Stimulated activated CD4-positive, alpha-beta T cell treated with anti-CD3 and anti-CD28 coated beads, Interleukin-15, amount 100 ng/mL, for 24 hours (primary cell): ENCODE data around the gene TMEM80.
A peak's percentile ranks its signal among the peaks of the same experiment; 100 is the strongest.
"Not testable (repeated sequence)": the region's sequence is repeated elsewhere in the genome, so short reads cannot be mapped to it uniquely, and the experiment has no call there.

Experiments
- DNase-seq: peaks from one replicate; pipeline ENCODE4 v3.0.0-alpha.2; 2020

Gene TMEM80

DNA sequence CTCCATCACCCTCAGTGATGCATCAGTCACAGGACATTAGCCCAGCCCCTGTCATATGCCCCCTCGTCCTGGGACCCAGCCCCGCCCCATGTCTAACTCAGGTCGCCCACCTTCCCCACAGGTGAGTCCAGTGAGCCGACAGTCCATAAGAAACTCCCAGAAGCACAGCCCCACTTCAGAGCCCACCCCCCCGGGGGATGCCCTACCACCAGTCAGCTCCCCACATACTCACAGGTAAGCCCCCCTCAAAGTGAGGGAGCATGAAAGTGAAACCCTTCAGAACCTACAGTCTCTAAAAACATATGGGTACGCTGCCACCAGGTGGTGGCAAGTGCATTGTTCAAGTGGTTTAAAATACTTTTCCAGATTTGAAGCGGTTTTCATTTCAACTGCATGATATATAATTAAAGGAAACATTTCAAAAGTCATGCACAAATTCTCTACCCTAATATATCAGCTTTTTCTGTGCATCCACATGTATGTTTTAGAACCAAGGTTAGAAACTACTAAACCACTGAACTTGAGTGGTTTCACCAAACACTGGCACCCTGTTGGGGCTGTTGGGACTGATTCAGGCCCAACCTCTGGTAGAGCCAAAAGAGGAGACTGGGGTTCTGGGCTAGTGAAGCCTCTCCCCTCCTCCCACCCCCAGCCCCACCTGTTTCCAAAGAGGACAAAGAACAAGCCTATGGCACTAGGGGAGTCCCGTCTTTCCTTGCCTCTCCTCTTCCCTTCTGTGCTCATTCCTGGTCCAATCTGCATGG, 27.7 kb downstream of the TMEM80 start:
- DNase-seq = peak; percentile 59

DNA sequence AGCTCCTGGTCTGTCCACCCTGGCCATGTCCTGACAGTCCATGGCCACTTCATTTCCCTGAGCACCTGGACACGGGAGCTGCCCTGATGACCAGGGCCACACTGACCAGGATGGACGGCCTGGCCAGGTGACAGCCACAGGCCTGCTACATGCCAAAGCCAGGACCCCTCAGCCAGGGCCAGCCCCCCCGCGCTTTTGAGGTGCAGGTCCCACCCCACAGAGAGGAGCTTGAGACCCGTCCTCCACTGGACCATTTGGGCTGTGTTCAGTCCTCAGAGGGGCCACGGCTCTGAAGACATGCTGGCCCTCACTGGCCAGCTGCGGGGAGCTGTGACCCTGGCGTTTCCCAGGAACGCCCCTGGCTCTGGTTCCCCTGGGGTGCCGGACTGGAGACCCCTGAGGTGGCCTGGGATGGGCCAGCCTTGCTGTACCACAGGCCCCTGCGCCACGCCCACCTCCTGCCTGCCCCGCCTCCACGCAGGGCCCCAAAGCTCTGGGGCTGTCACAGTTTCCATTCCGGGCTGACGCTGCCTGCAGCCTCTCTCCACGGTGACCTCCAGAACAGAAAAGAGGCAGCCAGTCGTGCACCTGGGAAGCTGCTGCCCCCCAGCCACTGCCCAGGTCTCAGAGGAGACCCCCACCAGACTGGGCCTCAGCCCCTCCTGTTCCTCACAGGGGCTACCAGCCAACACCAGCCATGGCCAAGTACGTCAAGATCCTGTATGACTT, 28.6 kb downstream of the TMEM80 start:
- peak; percentile 49 for DNase-seq

GRCh38 chr11:724778-725386, 29.3 kb downstream of the TMEM80 start:
- DNase-seq = no peak

- DNase-seq = peak; percentile 31
Observed at GRCh38 chr11:725624-726202, 30.1 kb downstream of the TMEM80 start.

DNA sequence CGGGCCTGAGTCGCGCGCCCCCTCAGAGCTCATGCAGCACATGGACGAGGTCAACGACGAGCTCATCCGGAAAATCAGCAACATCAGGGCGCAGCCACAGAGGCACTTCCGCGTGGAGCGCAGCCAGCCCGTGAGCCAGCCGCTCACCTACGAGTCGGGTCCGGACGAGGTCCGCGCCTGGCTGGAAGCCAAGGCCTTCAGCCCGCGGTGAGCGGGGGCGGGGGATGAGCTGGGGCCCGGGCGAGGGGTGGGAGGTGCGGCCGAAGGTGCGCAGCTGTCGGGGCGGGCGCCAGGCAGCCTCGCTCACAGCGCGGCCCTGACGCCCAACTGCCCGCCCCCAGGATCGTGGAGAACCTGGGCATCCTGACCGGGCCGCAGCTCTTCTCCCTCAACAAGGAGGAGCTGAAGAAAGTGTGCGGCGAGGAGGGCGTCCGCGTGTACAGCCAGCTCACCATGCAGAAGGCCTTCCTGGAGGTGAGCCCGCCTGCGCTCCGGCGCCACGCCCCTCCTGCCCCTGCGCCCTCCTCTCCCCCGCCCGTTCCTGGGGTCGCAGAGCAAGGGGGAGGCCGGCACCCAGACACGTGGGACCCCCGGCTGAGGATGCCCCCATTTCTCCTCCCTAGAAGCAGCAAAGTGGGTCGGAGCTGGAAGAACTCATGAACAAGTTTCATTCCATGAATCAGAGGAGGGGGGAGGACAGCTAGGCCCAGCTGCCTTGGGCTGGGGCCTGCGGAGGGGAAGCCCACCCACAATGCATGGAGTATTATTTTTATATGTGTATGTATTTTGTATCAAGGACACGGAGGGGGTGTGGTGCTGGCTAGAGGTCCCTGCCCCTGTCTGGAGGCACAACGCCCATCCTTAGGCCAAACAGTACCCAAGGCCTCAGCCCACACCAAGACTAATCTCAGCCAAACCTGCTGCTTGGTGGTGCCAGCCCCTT, 30.9 kb downstream of the TMEM80 start:
- DNase-seq = peak; percentile 65

DNA sequence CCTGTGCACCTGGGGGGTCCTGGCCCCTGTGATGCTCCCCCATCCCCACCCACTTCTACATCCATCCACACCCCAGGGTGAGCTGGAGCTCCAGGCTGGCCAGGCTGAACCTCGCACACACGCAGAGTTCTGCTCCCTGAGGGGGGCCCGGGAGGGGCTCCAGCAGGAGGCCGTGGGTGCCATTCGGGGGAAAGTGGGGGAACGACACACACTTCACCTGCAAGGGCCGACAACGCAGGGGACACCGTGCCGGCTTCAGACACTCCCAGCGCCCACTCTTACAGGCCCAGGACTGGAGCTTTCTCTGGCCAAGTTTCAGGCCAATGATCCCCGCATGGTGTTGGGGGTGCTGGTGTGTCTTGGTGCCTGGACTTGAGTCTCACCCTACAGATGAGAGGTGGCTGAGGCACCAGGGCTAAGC, 31.7 kb downstream of the TMEM80 start:
- no peak for DNase-seq

- peak; percentile 88 for DNase-seq
Observed at GRCh38 chr11:727859-728748, 32.5 kb downstream of the TMEM80 start.

DNA sequence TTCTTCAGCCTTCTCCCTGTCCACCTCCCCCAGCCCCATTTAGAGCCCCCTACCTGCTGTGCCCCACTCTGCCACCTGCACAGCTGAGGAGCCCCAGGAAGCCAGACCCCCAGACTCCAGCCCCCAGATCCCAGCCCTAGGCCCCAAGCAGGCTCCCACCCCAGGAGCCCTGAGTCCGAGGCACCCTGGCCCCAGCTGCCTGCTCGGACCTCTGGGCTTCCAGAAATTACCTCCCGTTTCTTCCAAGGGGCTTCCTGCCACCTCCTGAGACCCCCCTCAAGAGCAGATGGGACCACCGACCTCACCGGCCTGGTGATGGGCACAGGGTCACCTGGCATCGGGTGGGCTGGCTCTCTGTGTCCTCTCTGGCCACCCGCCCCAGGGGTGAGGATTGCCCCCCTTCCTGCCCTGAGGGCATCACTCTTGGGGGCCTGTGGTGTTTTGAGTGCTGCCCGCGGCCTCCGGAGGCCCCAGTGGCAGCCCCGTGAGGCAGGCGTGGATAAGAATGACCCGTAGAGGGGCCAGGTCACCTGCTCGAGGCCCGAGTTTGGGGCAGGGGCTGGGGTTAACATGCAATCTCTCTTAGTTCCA, 33.4 kb downstream of the TMEM80 start:
- no peak for DNase-seq

- no peak for DNase-seq
Observed at GRCh38 chr11:729492-730074, 34.0 kb downstream of the TMEM80 start.

GRCh38 chr11:733072-733471, 37.5 kb downstream of the TMEM80 start:
- no peak for DNase-seq

DNA sequence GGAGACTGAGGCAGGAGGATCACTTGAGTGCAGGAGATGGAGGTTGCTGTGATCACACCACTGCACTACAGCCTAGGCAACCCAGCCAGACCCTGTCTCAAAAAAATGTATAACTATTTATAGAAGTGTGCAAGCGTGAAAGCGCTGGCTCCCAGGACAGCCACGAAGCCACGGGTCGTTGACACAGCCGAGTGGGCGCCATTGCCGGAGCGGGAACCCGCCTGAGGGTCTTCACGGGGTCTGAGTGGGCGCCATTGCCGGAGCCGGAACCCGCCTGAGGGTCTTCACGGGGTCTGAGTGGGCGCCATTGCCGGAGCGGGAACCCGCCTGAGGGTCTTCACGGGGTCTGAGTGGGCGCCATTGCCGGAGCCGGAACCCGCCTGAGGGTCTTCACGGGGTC, 38.9 kb downstream of the TMEM80 start:
- not testable (repeated sequence) for DNase-seq

GRCh38 chr11:737366-737765, 41.8 kb downstream of the TMEM80 start:
- no peak for DNase-seq

DNA sequence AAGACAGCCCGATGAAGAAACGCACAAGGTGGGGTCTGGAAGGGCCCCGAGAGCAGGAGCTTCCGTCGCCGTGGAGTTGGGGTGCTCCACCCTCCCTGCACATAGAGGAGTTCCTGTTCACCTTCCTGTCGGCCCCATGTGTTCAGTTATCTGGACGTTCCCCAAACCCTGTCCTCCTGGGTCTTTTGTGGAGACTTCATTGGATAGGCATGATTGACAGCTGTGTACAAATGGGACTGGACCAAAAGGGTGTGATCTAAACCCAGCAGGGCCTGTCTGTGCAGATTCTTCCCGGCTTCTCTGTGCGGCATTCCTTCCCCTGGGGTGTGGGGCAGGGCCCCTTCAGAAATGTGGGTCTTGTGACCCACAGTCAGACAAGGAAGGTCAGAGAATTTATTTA, 42.3 kb downstream of the TMEM80 start:
- DNase-seq = not testable (repeated sequence)

- DNase-seq = no peak
Observed at GRCh38 chr11:742156-742546, 46.5 kb downstream of the TMEM80 start.

- no peak for DNase-seq
Observed at GRCh38 chr11:742571-743201, 47.1 kb downstream of the TMEM80 start.

DNA sequence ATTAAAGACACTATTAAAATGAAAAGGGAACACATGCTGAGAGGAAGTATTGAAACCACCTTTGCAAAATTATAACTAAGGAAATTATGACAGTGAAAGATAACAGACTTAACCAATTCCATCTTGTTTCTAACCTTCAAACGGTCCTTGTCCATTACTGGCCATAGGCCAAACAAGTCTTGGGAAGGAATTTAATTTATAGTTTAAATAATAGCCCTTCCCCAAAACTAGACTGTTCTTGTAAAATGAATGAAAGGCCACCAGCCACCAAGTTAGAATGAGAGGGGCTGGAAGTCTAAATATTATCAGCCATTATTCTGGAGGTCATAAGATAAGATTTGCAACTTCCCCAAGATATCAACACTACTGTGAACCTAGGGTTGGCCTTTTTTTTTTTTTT, 49.8 kb downstream of the TMEM80 start:
- DNase-seq = no peak

- DNase-seq = no peak
Observed at GRCh38 chr11:746289-747157, 50.9 kb downstream of the TMEM80 start.

DNA sequence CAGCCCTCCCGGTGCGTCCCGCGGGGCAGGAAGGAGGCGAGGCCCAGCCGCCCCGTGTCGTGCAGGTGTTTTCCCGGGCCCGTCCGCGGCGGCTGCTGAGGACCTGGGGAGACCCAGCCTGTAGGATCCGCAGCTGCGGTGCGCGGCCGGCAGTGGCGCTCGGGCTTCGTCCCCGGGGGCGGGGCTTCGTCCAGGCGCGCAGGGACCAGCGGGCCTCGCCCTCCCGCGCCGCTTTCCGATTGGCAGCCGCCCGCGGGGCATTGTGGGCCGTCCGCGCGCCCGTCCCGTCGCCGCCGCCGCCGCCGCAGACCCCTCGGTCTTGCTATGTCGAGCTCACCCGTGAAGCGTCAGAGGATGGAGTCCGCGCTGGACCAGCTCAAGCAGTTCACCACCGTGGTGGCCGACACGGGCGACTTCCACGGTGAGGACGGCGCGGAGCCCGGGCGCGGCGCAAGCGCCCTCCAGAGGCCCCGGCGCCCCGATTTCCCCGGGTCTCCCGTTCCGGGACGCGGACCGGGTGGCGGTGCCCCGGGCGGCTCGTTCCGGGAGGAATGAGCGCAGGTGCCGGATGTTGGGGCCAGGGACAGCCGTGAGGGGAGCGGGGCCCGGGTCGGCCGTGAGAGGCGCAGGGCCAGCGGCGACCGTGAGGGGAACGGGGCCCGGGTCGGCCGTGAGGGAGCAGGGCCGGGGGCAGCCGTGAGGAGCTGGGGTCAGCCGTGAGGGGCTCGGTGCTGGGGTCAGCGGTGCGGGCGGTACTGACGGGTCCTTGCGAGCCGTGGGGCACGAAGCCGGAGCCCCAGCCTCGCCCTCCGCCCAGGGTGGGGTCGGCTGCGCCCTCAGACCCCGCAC, 51.8 kb downstream of the TMEM80 start, which contains the start of gene TALDO1:
TALDO1 (plus strand) TSS at position 307 of the 849 bp plus-strand sequence; CDS start at position 325, 18 bp downstream.
- DNase-seq = peak; percentile 95
